Fibroblast of the aortic adventitia (primary cell): ENCODE results near the gene B3GNT8. TPM values are rescaled to one million over a fixed set of nuclear protein-coding genes. Genes with fewer than 3 reads are reported as not detected.
"Not testable (repeated sequence)": the region's sequence is repeated elsewhere in the genome, so short reads cannot be mapped to it uniquely, and the experiment has no call there.

Experiments
- DNase-seq: peaks from one replicate; pipeline ENCODE4 v3.0.0-alpha.2; 2010; ENCODE audit warnings: low read depth
- H3K4me3 ChIP-seq: 2 replicates; pipeline ENCODE4 v1.5.1; 2011; ENCODE audit warnings: low read depth, mild to moderate bottlenecking, control low read depth, low read length, moderate library complexity
- total RNA-seq: library from RNA; depleted of rRNA; stranded (reverse); fragments of >200 nt; gene quantifications from 2 replicates; pipeline ENCODE4 v1.2.3, GENCODE V29; 2012; ENCODE audit warnings: low replicate concordance
- TF ChIP-seq, protein P1 (sequence below): IDR thresholded peaks from 2 replicates; pipeline ENCODE4 v1.5.1; 2011; ENCODE audit warnings: mild to moderate bottlenecking, low read length, control low read depth, inconsistent platforms; ENCODE audit not compliant: insufficient read depth

Gene B3GNT8
- total RNA-seq, 1 donor: 2.1 TPM

DNA sequence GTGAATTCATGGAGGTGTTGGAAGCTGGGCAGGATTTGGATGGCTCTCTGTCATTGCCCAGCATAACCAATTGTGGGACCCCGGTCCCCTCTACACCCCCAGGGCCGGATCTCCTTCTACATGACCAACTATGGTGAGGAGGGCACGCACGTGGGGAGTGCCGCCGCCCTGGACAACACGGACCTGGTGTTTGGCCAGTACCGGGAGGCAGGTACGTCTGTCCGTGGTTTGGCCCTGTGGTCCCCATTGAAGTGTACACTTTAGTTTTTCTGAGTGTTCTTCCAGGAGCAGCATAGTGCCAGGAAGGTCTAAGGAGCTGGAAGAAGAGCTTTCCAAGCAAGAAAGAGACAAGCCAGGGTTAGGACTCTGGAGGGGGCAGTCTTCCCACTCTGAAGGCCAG lies 13.2 kb downstream of the B3GNT8 start:
- no peak overlapping the region for H3K4me3 ChIP-seq
- no peak for DNase-seq
- TF ChIP-seq, protein P1, sequence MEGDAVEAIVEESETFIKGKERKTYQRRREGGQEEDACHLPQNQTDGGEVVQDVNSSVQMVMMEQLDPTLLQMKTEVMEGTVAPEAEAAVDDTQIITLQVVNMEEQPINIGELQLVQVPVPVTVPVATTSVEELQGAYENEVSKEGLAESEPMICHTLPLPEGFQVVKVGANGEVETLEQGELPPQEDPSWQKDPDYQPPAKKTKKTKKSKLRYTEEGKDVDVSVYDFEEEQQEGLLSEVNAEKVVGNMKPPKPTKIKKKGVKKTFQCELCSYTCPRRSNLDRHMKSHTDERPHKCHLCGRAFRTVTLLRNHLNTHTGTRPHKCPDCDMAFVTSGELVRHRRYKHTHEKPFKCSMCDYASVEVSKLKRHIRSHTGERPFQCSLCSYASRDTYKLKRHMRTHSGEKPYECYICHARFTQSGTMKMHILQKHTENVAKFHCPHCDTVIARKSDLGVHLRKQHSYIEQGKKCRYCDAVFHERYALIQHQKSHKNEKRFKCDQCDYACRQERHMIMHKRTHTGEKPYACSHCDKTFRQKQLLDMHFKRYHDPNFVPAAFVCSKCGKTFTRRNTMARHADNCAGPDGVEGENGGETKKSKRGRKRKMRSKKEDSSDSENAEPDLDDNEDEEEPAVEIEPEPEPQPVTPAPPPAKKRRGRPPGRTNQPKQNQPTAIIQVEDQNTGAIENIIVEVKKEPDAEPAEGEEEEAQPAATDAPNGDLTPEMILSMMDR: no peak

DNA sequence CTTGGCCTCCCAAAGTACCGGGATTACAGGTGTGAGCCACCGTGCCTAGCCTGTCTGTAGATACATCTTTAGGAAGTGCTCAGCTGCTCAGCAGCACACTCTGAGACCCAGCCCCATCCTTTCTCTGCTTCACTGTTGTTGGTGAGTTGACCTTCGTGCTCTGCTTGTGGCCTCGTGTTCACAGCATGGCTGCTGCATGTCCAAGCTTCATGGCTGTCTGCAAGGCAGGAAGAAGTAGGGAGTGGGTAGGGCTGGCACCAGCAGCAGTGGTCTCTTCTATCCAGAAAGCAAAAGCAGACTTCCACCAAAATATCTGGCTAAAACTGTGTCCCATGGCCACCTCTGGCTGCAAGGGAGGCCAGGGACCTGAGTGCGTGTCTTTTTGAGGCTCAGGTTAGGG lies 14.2 kb downstream of the B3GNT8 start:
- TF ChIP-seq, protein P1: no peak
- no peak for DNase-seq
- no peak overlapping the region for H3K4me3 ChIP-seq

DNA sequence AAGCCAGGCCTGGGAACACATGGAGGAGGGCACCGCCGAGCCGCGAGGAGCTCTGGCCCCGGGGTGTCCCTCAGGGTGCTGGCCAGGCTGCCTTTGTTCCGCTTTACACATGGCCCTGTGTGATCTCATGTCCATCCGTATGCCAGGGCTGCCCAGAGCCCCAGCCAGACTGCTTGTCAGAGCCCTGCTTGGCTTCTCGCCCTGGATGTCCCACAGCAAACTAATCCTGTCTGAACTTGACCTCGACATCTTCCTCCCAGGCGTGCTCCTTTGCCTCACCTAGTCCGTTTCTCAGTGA lies 15.3 kb downstream of the B3GNT8 start:
- TF ChIP-seq, protein P1: no peak
- no peak overlapping the region for H3K4me3 ChIP-seq
- no peak for DNase-seq

DNA sequence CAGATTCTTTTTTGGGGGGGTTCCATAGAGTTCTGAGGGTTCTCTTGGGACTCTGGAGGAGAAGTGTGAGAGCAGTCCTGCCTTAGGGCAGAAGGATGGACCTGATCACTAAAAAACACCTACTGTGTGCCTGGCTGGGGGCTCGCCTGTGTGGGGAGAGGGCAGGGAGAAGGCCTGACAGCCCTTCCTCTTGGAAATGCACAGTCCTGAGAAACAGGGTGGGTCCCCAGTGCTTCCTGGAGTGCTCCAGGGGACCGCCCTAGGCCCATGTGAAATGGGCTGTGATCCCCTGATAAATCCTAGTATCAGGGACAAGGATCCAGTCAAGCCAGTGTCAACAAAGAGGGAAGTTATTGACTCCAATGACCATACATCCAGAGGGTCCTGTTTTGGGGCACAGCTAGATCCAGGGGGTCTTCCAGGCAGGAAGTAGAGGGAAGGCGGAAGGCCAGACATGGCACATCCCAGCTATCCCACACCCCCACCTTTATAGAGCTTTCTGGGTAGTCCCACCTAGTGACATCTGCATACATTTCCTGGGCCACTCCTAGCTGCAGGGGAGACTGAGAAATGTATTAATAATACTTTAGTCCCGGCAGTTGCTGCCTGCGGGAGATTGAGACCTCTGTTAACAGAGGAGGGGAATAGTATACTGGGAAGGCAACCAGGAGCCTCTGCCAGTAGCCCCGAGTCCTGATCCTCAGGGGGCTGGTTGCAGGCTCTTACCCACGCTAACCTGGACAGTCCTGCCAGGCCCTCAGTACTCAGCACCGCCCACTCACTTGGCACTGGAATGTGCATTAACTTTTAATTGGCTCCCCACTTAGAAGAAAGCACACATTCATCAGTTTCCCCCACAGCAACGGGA lies 15.8 kb downstream of the B3GNT8 start:
- no peak overlapping the region for H3K4me3 ChIP-seq
- no peak for DNase-seq
- TF ChIP-seq, protein P1: no peak

DNA sequence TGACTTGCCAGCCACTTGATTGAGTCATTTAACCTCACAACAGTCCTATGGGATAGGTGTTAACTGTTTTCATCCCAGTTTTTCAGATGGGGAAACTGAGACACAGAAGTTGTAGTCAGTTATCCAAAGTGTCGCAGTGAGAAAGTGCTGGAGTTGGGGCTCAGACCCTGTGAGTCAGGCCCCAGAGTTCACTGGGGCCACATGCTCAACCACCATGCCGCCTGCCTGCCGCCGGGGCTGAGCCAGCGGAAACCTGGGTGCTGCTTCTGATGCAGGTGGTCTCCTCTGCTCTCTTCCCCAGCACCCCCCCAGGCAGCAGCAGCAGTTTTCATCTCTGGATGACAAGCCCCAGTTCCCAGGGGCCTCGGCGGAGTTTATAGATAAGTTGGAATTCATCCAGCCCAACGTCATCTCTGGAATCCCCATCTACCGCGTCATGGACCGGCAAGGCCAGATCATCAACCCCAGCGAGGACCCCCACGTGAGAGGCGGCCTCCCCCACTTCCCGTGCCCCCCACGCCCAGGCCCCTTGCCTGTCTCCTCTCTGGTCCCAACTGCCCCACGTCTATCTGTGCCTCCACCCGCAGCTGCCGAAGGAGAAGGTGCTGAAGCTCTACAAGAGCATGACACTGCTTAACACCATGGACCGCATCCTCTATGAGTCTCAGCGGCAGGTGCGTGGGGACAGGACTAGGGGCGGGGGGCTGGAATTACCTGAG lies 16.7 kb downstream of the B3GNT8 start:
- TF ChIP-seq, protein P1: no peak
- H3K4me3 ChIP-seq: no peak overlapping the region
- DNase-seq: no peak

DNA sequence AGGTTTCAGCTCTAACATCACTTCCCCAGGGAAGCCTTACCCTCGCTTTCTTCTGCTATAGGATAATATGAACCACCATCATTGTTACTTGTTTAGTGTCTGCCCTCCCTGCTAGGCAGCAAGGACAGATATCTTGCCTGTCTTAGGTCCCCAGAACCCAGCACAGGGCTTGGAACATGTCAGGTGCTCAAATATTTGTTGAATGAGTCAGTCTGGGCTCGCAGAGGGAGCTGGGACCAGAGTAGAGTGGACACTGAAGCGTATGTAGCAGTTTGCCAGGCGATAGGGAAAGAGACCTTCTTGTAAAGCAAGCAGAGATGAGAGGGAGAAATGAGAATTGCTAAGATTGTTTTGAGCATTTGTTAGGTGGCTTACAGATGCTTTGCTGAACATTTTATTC lies 17.9 kb downstream of the B3GNT8 start:
- TF ChIP-seq, protein P1: no peak
- DNase-seq: peak; percentile 29
- no peak overlapping the region for H3K4me3 ChIP-seq

DNA sequence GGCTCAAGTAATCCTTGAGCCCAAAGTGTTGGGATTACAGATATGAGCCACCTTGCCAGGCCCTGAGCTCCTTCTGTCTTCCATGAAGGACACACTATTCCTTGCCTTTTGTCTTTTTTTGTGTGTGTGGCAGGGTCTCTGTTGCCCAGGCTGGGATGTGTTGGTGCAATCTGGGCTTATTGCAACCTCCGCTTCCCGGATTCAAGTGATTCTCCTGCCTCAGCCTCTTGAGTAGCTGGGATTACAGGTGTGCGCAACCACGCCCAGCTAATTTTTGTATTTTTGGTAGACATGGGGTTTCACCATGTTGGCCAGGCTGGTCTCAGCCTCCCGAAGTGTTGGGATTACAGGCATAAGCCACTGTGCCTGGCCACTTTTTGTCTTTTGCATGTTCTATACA lies 18.3 kb downstream of the B3GNT8 start:
- DNase-seq, H3K4me3 ChIP-seq: not testable (repeated sequence)
